CD14-positive monocyte (primary cell): ENCODE data around the gene YIPF4. TPM values are rescaled to one million over a fixed set of nuclear protein-coding genes. Genes with fewer than 3 reads are reported as not detected.
A peak's percentile ranks its signal among the peaks of the same experiment; 100 is the strongest.
"Not testable (repeated sequence)": the region's sequence is repeated elsewhere in the genome, so short reads cannot be mapped to it uniquely, and the experiment has no call there.

Source experiments
- DNase-seq, 3 donors: peaks; one replicate each; pipeline ENCODE4 v3.0.0-alpha.2; 2011 to 2022
- H2AFZ ChIP-seq: 2 replicates; pipeline ENCODE4 v1.6.0; 2012; ENCODE audit warnings: mild to moderate bottlenecking, low read depth, low read length, inconsistent platforms; ENCODE audit not compliant: insufficient read depth, poor library complexity, severe bottlenecking
- H3K27ac ChIP-seq, 2 donors: 1 replicate in 1 of 2; 2 replicates in 1 of 2; pipeline ENCODE4 v1.5.1; 2012 to 2013; ENCODE audit warnings: low read length in 2 of 2, control low read depth in 1 of 2, inconsistent platforms in 1 of 2, low read depth in 1 of 2, mild to moderate bottlenecking in 1 of 2
- H3K27me3 ChIP-seq, 2 donors: one replicate each; pipeline versions ENCODE4 v1.6.0 to v1.6.1; 2011 to 2013; ENCODE audit warnings: low read length in 2 of 2; ENCODE audit not compliant: control insufficient read depth in 2 of 2, insufficient read depth in 2 of 2
- H3K36me3 ChIP-seq, 2 donors: replicated peaks in 1 of 2; 1 replicate in 1 of 2; 2 replicates in 1 of 2; pipeline versions ENCODE4 v1.5.1 to v1.6.1; 2012 to 2013; ENCODE audit warnings: low read length in 2 of 2, control low read depth in 1 of 2, inconsistent platforms in 1 of 2, mild to moderate bottlenecking in 1 of 2; ENCODE audit not compliant: insufficient read depth in 2 of 2, control insufficient read depth in 1 of 2
- H3K4me1 ChIP-seq, 2 donors: 1 replicate in 1 of 2; 2 replicates in 1 of 2; pipeline versions ENCODE4 v1.5.1 to v1.6.1; 2012 to 2013; ENCODE audit warnings: low read length in 2 of 2, control low read depth in 1 of 2, inconsistent platforms in 1 of 2, mild to moderate bottlenecking in 1 of 2, moderate library complexity in 1 of 2; ENCODE audit not compliant: insufficient read depth in 2 of 2, control insufficient read depth in 1 of 2
- H3K4me2 ChIP-seq: replicated peaks from 2 replicates; pipeline ENCODE3; 2012; ENCODE audit warnings: low read length, moderate library complexity, mild to moderate bottlenecking; ENCODE audit not compliant: poor library complexity, severe bottlenecking; ENCODE audit errors: extremely low read depth
- H3K4me3 ChIP-seq, 3 experiments: fragments of 200-600 bp in 1 of 3; sonication (generic) in 1 of 3; replicated peaks in 1 of 3; 1 replicate in 2 of 3; 2 replicates in 1 of 3; pipeline ENCODE4 v1.5.1; 2011 to 2013; ENCODE audit warnings: low read length in 3 of 3, mild to moderate bottlenecking in 3 of 3, control low read depth in 2 of 3, low read depth in 2 of 3, inconsistent platforms in 1 of 3, moderate library complexity in 1 of 3
- H3K79me2 ChIP-seq: 2 replicates; pipeline ENCODE4 v1.6.0; 2012; ENCODE audit warnings: mild to moderate bottlenecking, control low read depth, inconsistent platforms, low read length, moderate library complexity; ENCODE audit not compliant: insufficient read depth
- H3K9ac ChIP-seq: 2 replicates; pipeline ENCODE4 v1.6.0; 2017; ENCODE audit warnings: low read length, mild to moderate bottlenecking; ENCODE audit not compliant: insufficient read depth, poor library complexity, severe bottlenecking
- H3K9me3 ChIP-seq, 2 donors: replicated peaks in 1 of 2; 1 replicate in 1 of 2; 2 replicates in 1 of 2; pipeline versions ENCODE4 v1.5.1 to v1.6.1; 2012 to 2013; ENCODE audit warnings: low read length in 2 of 2, control low read depth in 1 of 2; ENCODE audit not compliant: control insufficient read depth in 1 of 2, insufficient read depth in 1 of 2
- H4K20me1 ChIP-seq: 2 replicates; pipeline ENCODE4 v1.6.0; 2012; ENCODE audit warnings: mild to moderate bottlenecking, low read length, control low read depth, moderate library complexity; ENCODE audit not compliant: insufficient read depth
- H3K27ac Mint-ChIP-seq, 7 donors: one replicate each; pipeline ENCODE4 v1.8.0; 2020; ENCODE audit warnings: mild to moderate bottlenecking in 7 of 7, mixed read lengths in 7 of 7, moderate library complexity in 6 of 7, inconsistent platforms in 2 of 7
- H3K27me3 Mint-ChIP-seq, 3 donors: one replicate each; pipeline ENCODE4 v1.8.0; 2021 to 2022; ENCODE audit warnings: low read depth in 3 of 3, mild to moderate bottlenecking in 3 of 3, mixed read lengths in 3 of 3, moderate library complexity in 3 of 3, inconsistent platforms in 1 of 3
- H3K36me3 Mint-ChIP-seq, 2 donors: one replicate each; pipeline ENCODE4 v1.8.0; 2020; ENCODE audit warnings: mixed read lengths in 2 of 2, inconsistent platforms in 1 of 2, mild to moderate bottlenecking in 1 of 2
- H3K4me1 Mint-ChIP-seq: one replicate; pipeline ENCODE4 v1.8.0; 2020; ENCODE audit warnings: mild to moderate bottlenecking, mixed read lengths
- H3K4me3 Mint-ChIP-seq, 2 donors: one replicate each; pipeline ENCODE4 v1.8.0; 2020; ENCODE audit warnings: mild to moderate bottlenecking in 2 of 2, mixed read lengths in 2 of 2, moderate library complexity in 1 of 2
- H3K9me3 Mint-ChIP-seq, 7 donors: one replicate each; pipeline ENCODE4 v1.8.0; 2020 to 2022; ENCODE audit warnings: mixed read lengths in 7 of 7, mild to moderate bottlenecking in 6 of 7, moderate library complexity in 6 of 7, inconsistent platforms in 2 of 7
- WGBS: methylation state at CpG from one replicate; pipeline ENCODE4 v1.1.5; 2013; ENCODE audit warnings: missing lambda C conversion rate; ENCODE audit not compliant: insufficient coverage; 5-methylcytosine and 5-hydroxymethylcytosine counted together
- intact Hi-C, 2 donors: fragments of 100-400 bp; cut with micrococcal nuclease; formaldehyde crosslinking; loops; one replicate each; pipeline versions ENCODE4 v1.15.0 to v1.15.1; 2023
- polyA plus RNA-seq, 3 donors: library from polyadenylated mRNA; depleted of rRNA in 1 of 3; unstranded in 2 of 3; stranded (reverse) in 1 of 3; fragments of 300-500 nt in 2 of 3; fragments of >200 nt in 1 of 3; fragmentation: Illumina TruSeq in 2 of 3; gene quantifications; 1 replicate in 2 of 3; 2 replicates in 1 of 3; pipeline ENCODE4 v1.2.3, GENCODE V29; 2012 to 2021
- TF ChIP-seq, protein P1 (sequence below): fragments of 200-600 bp; IDR thresholded peaks from one replicate; pipeline ENCODE4 v1.8.0; 2022; ENCODE audit warnings: antibody characterized with exemption, mild to moderate bottlenecking

YIPF4 gene
- polyA plus RNA-seq, 3 donors: 1.5 to 25.7 (median 20.0) TPM

DNA sequence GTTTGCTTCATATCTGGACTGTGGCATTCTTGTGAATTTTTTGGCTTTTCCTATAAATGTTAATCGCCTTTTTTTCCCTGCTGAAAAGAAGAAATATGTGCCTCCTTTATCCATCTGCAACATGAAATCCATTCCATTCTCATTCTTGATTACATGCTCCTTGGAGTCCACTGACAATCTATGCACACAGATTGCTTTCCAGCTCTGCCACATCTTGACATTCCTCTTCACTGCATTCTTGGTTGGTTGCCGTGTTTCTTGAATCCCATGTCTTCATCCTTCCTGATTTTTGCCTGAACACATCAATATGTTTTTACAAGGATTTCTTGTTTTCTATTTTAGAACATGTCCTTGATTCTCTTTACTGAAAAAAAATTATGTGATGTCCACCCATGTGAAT is 52.4 kb downstream of the YIPF4 start:
- peaks cover 10 to 15% of the 10 kb centered on the region in 2 donors for H3K36me3 Mint-ChIP-seq
- TF ChIP-seq, protein P1, sequence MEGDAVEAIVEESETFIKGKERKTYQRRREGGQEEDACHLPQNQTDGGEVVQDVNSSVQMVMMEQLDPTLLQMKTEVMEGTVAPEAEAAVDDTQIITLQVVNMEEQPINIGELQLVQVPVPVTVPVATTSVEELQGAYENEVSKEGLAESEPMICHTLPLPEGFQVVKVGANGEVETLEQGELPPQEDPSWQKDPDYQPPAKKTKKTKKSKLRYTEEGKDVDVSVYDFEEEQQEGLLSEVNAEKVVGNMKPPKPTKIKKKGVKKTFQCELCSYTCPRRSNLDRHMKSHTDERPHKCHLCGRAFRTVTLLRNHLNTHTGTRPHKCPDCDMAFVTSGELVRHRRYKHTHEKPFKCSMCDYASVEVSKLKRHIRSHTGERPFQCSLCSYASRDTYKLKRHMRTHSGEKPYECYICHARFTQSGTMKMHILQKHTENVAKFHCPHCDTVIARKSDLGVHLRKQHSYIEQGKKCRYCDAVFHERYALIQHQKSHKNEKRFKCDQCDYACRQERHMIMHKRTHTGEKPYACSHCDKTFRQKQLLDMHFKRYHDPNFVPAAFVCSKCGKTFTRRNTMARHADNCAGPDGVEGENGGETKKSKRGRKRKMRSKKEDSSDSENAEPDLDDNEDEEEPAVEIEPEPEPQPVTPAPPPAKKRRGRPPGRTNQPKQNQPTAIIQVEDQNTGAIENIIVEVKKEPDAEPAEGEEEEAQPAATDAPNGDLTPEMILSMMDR: no peak

GRCh38 chr2:32342801-32343200 is 65.1 kb downstream of the YIPF4 start:
- no peak overlapping the region for H3K27ac Mint-ChIP-seq
- peaks cover 9 to 10% of the 10 kb centered on the region in 2 donors for H3K36me3 Mint-ChIP-seq
- Histone ChIP-seq H3K4me2 (no peak overlapping the region), H3K79me2 (no peaks in the 10 kb centered on the region), H3K9me3 (no peaks in the 10 kb centered on the region), H3K36me3 (no peaks in the 10 kb centered on the region), H3K4me3 (no peak overlapping the region), H3K4me1 (no peaks in the 10 kb centered on the region), H4K20me1 (no peaks in the 10 kb centered on the region), H3K9ac (no peak overlapping the region), H3K27ac (no peak overlapping the region), H2AFZ (no peak overlapping the region), H3K27me3 (no peaks in the 10 kb centered on the region)
- WGBS: no CpG with 5 or more reads among the region's 2 CpGs
- intact Hi-C loops: no loop called here
- DNase-seq: no peak
- no peaks in the 10 kb centered on the region for H3K4me1 Mint-ChIP-seq
- TF ChIP-seq, protein P1: no peak
- peaks cover 0 to 2% (median 0%) of the 10 kb centered on the region in 7 donors for H3K9me3 Mint-ChIP-seq
- peaks cover 0 to 2% (median 0%) of the 10 kb centered on the region in 3 donors for H3K27me3 Mint-ChIP-seq
- H3K4me3 Mint-ChIP-seq: no peak overlapping the region

More for the DNA sequence above, 52.4 kb downstream of the YIPF4 start:
- Mint-ChIP-seq H3K27me3 (no peaks in the 10 kb centered on the region), H3K4me3 (no peak overlapping the region), H3K27ac (peak overlapping the region in 1 of 7 donors; percentile 4), H3K4me1 (no peaks in the 10 kb centered on the region), H3K9me3 (peaks cover 0 to 3% (median 0%) of the 10 kb centered on the region in 7 donors)
- H2AFZ ChIP-seq: no peak overlapping the region
- H3K4me1 ChIP-seq: no peaks in the 10 kb centered on the region
- DNase-seq: no peak
- 100% methylated on average over 1 of the region's 2 CpGs for WGBS
- H3K4me3 ChIP-seq: no peak overlapping the region
- no peak overlapping the region for H3K4me2 ChIP-seq
- H4K20me1 ChIP-seq: no peaks in the 10 kb centered on the region
- intact Hi-C loops: no loop called here
- H3K27me3 ChIP-seq: no peaks in the 10 kb centered on the region
- H3K27ac ChIP-seq: no peak overlapping the region
- no peaks in the 10 kb centered on the region for H3K36me3 ChIP-seq
- H3K9ac ChIP-seq: no peak overlapping the region
- H3K79me2 ChIP-seq: no peaks in the 10 kb centered on the region
- no peaks in the 10 kb centered on the region for H3K9me3 ChIP-seq

DNA sequence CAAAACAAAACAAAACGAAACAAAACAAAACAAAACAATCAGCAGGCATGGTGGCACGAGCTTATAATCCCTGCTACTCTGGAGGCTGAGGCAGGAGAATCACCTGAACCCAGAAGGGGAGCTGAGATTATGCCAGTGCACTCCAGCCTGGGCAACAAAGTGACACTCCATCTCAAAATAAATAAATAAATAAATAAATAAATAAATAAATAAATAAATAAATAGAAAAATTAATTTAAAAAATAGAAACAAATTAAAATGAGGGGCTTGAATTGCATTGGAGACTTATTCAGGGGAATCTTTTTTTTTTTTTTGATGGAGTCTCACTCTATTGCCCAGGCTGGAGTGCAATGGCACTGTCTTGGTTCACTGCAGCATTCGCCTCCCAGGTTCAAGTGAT is 73.1 kb downstream of the YIPF4 start:
- not testable (repeated sequence) for H3K79me2 ChIP-seq, H3K4me3 Mint-ChIP-seq, H3K36me3 Mint-ChIP-seq, H3K4me1 Mint-ChIP-seq, H3K9me3 Mint-ChIP-seq, H4K20me1 ChIP-seq, H3K4me1 ChIP-seq, H2AFZ ChIP-seq, H3K9me3 ChIP-seq, H3K27me3 ChIP-seq, H3K27ac ChIP-seq, H3K4me2 ChIP-seq, H3K4me3 ChIP-seq, H3K27ac Mint-ChIP-seq, H3K36me3 ChIP-seq, H3K27me3 Mint-ChIP-seq, H3K9ac ChIP-seq, DNase-seq
- no CpG with 5 or more reads among the region's 3 CpGs for WGBS
- intact Hi-C loops: loop anchor here in 1 of 2 donors (10.0 kb wide), 1 partner anchor 86 kb away; the partner anchor contains the start of gene NLRC4
